ENCODE results near the gene CNR1. TPM values are rescaled to one million over a fixed set of nuclear protein-coding genes. Genes with fewer than 3 reads are reported as not detected.

CNR1 gene
- total and polyA plus RNA-seq, 3 experiments from 2014 or later: not detected

- Histone ChIP-seq H3K4me3 (ENCODE audit: low read length) (no peak overlapping the region), H3K27me3 (ENCODE audit: insufficient read depth, low read length, poor library complexity, severe bottlenecking) (peaks cover 6% of the 10 kb centered on the region), H3K4me1 (ENCODE audit: insufficient read depth, low read length) (no peaks in the 10 kb centered on the region), H3K36me3 (ENCODE audit: insufficient read depth, low read length) (no peaks in the 10 kb centered on the region), H3K9me3 (ENCODE audit: low read length) (no peaks in the 10 kb centered on the region), H3K27ac (ENCODE audit: low read depth, low read length) (no peak overlapping the region)
- DNase-seq: no peak
- H3K9me3 Mint-ChIP-seq: peaks cover 0 to 2% (median 0%) of the 10 kb centered on the region in 5 donors
- peaks cover 11 to 20% (median 13%) of the 10 kb centered on the region in 3 donors for H3K4me1 Mint-ChIP-seq
- peaks cover 0 to 3% (median 0%) of the 10 kb centered on the region in 3 donors for H3K36me3 Mint-ChIP-seq
- H3K27me3 Mint-ChIP-seq: peaks cover 34 to 61% of the 10 kb centered on the region in 2 donors
- POLR2A ChIA-PET: no interaction called here
- CTCF ChIA-PET: no interaction called here
- no peak overlapping the region for H3K27ac Mint-ChIP-seq
- no peak overlapping the region for H3K4me3 Mint-ChIP-seq
These were observed 2.1 kb downstream of the CNR1 start for GRCh38 chr6:88164061-88164460.

DNA sequence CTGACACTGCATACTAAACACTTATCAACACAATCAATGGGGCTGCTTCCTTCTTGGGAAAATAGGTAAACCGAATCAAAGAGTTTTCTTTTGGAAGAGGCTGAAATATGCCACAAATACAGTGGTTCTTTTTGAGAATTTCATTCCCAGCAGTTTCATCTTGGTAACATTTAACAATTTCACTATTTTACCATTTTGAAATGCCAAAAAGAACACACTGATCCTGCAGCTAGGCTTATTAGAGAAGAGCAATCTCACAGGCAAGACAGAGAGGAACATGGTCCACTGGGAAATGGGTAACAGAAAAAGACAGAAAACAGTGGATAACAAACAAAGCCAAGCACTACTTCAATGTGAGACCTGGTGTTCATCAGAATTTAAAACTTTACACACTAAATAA lies 2.5 kb downstream of the CNR1 start:
- Mint-ChIP-seq H3K4me1 (peaks cover 11 to 20% (median 13%) of the 10 kb centered on the region in 3 donors), H3K9me3 (peaks cover 0 to 2% (median 0%) of the 10 kb centered on the region in 5 donors), H3K27me3 (peaks cover 29 to 57% of the 10 kb centered on the region in 2 donors), H3K36me3 (peaks cover 0 to 3% (median 0%) of the 10 kb centered on the region in 3 donors), H3K27ac (no peak overlapping the region), H3K4me3 (no peak overlapping the region)
- Histone ChIP-seq H3K27ac (ENCODE audit: low read depth, low read length) (no peak overlapping the region), H3K4me3 (ENCODE audit: low read length) (no peak overlapping the region), H3K27me3 (ENCODE audit: insufficient read depth, low read length, poor library complexity, severe bottlenecking) (peaks cover 6% of the 10 kb centered on the region), H3K4me1 (ENCODE audit: insufficient read depth, low read length) (no peaks in the 10 kb centered on the region), H3K36me3 (ENCODE audit: insufficient read depth, low read length) (no peaks in the 10 kb centered on the region), H3K9me3 (ENCODE audit: low read length) (no peaks in the 10 kb centered on the region)
- POLR2A ChIA-PET: no interaction called here
- CTCF ChIA-PET: no interaction called here
- no peak for DNase-seq

DNA sequence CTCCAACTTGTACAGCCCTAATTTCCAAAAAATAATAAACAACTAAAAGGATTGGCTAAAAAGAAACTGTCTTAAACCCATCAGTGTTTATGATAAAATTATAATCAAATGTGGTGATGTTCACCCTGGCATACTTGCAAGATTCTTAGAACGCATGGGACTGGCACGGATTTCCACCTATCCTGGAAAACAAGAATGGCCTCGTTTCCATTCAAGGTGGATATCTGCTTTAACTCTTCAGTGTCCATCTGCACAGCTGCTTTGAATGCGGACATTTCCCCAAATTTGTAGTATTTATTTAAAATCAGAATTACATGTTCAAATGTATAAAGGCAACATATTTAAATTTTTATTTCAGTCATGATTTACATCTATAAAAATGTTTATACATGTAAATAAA lies 4.2 kb downstream of the CNR1 start:
- Histone ChIP-seq H3K4me3 (ENCODE audit: low read length) (no peak overlapping the region), H3K36me3 (ENCODE audit: insufficient read depth, low read length) (no peaks in the 10 kb centered on the region), H3K27me3 (ENCODE audit: insufficient read depth, low read length, poor library complexity, severe bottlenecking) (no peaks in the 10 kb centered on the region), H3K27ac (ENCODE audit: low read depth, low read length) (no peak overlapping the region), H3K4me1 (ENCODE audit: insufficient read depth, low read length) (no peaks in the 10 kb centered on the region), H3K9me3 (ENCODE audit: low read length) (no peaks in the 10 kb centered on the region)
- Mint-ChIP-seq H3K27me3 (peaks cover 14 to 49% of the 10 kb centered on the region in 2 donors), H3K4me3 (no peak overlapping the region), H3K27ac (no peak overlapping the region), H3K36me3 (peaks cover 0 to 3% (median 0%) of the 10 kb centered on the region in 3 donors), H3K9me3 (no peaks in the 10 kb centered on the region), H3K4me1 (peaks cover 6 to 13% (median 8%) of the 10 kb centered on the region in 3 donors)
- no peak for DNase-seq
- ChIA-PET CTCF (no interaction called here), POLR2A (no interaction called here)

GRCh38 chr6:88157106-88157505 lies 9.0 kb downstream of the CNR1 start:
- Mint-ChIP-seq H3K9me3 (no peaks in the 10 kb centered on the region), H3K27me3 (peaks cover 0 to 28% of the 10 kb centered on the region in 2 donors)
- CTCF ChIA-PET: no interaction called here

GRCh38 chr6:88145298-88145963 lies 20.7 kb downstream of the CNR1 start:
- POLR2A ChIA-PET: no interaction called here
- no peaks in the 10 kb centered on the region for H3K27me3 ChIP-seq (ENCODE audit: insufficient read depth, low read length, poor library complexity, severe bottlenecking)
- H3K27me3 Mint-ChIP-seq: peaks cover 6 to 12% of the 10 kb centered on the region in 2 donors
- H3K9me3 ChIP-seq (ENCODE audit: low read length): no peaks in the 10 kb centered on the region
- H3K4me1 Mint-ChIP-seq: no peaks in the 10 kb centered on the region
- H3K4me1 ChIP-seq (ENCODE audit: insufficient read depth, low read length): no peaks in the 10 kb centered on the region
- no peak overlapping the region for H3K4me3 ChIP-seq (ENCODE audit: low read length)
- no peak for DNase-seq
- H3K36me3 ChIP-seq (ENCODE audit: insufficient read depth, low read length): no peaks in the 10 kb centered on the region
- CTCF ChIA-PET: no interaction called here
- no peak overlapping the region for H3K27ac ChIP-seq (ENCODE audit: low read depth, low read length)
- H3K9me3 Mint-ChIP-seq: peaks cover 0 to 2% (median 0%) of the 10 kb centered on the region in 5 donors
- H3K4me3 Mint-ChIP-seq: no peak overlapping the region
- H3K27ac Mint-ChIP-seq: no peak overlapping the region
- H3K36me3 Mint-ChIP-seq: peaks cover 0 to 3% (median 0%) of the 10 kb centered on the region in 3 donors

More at GRCh38 chr6:88157106-88157505, 9.0 kb downstream of the CNR1 start:
- POLR2A ChIA-PET: no interaction called here
- H3K27ac ChIP-seq (ENCODE audit: low read depth, low read length): no peak overlapping the region
- no peak for DNase-seq
- no peaks in the 10 kb centered on the region for H3K9me3 ChIP-seq (ENCODE audit: low read length)
- Mint-ChIP-seq H3K4me3 (no peak overlapping the region), H3K4me1 (no peaks in the 10 kb centered on the region), H3K27ac (no peak overlapping the region), H3K36me3 (no peaks in the 10 kb centered on the region)
- no peaks in the 10 kb centered on the region for H3K4me1 ChIP-seq (ENCODE audit: insufficient read depth, low read length)
- H3K4me3 ChIP-seq (ENCODE audit: low read length): no peak overlapping the region
- no peaks in the 10 kb centered on the region for H3K27me3 ChIP-seq (ENCODE audit: insufficient read depth, low read length, poor library complexity, severe bottlenecking)
- H3K36me3 ChIP-seq (ENCODE audit: insufficient read depth, low read length): no peaks in the 10 kb centered on the region

GRCh38 chr6:88144637-88145297 lies 21.4 kb downstream of the CNR1 start:
- no peak overlapping the region for H3K4me3 Mint-ChIP-seq
- Histone ChIP-seq H3K27ac (ENCODE audit: low read depth, low read length) (no peak overlapping the region), H3K4me1 (ENCODE audit: insufficient read depth, low read length) (no peaks in the 10 kb centered on the region), H3K36me3 (ENCODE audit: insufficient read depth, low read length) (no peaks in the 10 kb centered on the region), H3K9me3 (ENCODE audit: low read length) (no peaks in the 10 kb centered on the region), H3K4me3 (ENCODE audit: low read length) (no peak overlapping the region), H3K27me3 (ENCODE audit: insufficient read depth, low read length, poor library complexity, severe bottlenecking) (no peaks in the 10 kb centered on the region)
- POLR2A ChIA-PET: no interaction called here
- DNase-seq: no peak
- H3K27me3 Mint-ChIP-seq: peaks cover 6 to 12% of the 10 kb centered on the region in 2 donors
- peaks cover 0 to 3% (median 0%) of the 10 kb centered on the region in 3 donors for H3K36me3 Mint-ChIP-seq
- no peaks in the 10 kb centered on the region for H3K4me1 Mint-ChIP-seq
- peaks cover 0 to 2% (median 0%) of the 10 kb centered on the region in 5 donors for H3K9me3 Mint-ChIP-seq
- CTCF ChIA-PET: no interaction called here
- no peak overlapping the region for H3K27ac Mint-ChIP-seq

- peaks cover 0 to 2% (median 0%) of the 10 kb centered on the region in 5 donors for H3K9me3 Mint-ChIP-seq
- H3K4me3 Mint-ChIP-seq: no peak overlapping the region
- Histone ChIP-seq H3K4me1 (ENCODE audit: insufficient read depth, low read length) (no peaks in the 10 kb centered on the region), H3K9me3 (ENCODE audit: low read length) (no peaks in the 10 kb centered on the region), H3K36me3 (ENCODE audit: insufficient read depth, low read length) (no peaks in the 10 kb centered on the region), H3K4me3 (ENCODE audit: low read length) (no peak overlapping the region), H3K27ac (ENCODE audit: low read depth, low read length) (no peak overlapping the region), H3K27me3 (ENCODE audit: insufficient read depth, low read length, poor library complexity, severe bottlenecking) (no peaks in the 10 kb centered on the region)
- no peak for DNase-seq
- H3K27ac Mint-ChIP-seq: no peak overlapping the region
- peaks cover 0 to 3% (median 0%) of the 10 kb centered on the region in 3 donors for H3K36me3 Mint-ChIP-seq
- POLR2A ChIA-PET: no interaction called here
- CTCF ChIA-PET: no interaction called here
- no peaks in the 10 kb centered on the region for H3K4me1 Mint-ChIP-seq
- peaks cover 6 to 12% of the 10 kb centered on the region in 2 donors for H3K27me3 Mint-ChIP-seq
These were observed 22.6 kb downstream of the CNR1 start for GRCh38 chr6:88143421-88144157.

DNA sequence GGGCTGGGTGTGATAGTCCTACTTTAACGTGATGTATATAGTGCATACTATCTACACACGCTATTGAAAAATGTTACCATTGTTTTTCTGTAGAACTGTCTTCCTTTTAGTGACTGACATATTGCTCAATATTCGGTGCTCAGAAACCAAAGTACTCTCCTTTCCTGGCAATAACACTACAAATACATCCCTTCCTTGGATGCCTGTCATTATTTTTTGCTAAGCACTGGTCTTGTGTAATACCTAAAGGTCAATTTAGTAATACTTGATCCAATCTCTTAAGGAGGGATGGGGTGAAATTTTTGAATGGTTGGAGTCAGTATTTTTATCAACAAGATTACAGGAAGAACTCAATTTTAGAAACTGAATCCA lies 23.9 kb downstream of the CNR1 start:
- no peak overlapping the region for H3K4me3 Mint-ChIP-seq
- CTCF ChIA-PET: no interaction called here

More for the DNA sequence above, 23.9 kb downstream of the CNR1 start:
- Histone ChIP-seq H3K27ac (ENCODE audit: low read depth, low read length) (no peak overlapping the region), H3K27me3 (ENCODE audit: insufficient read depth, low read length, poor library complexity, severe bottlenecking) (no peaks in the 10 kb centered on the region), H3K4me1 (ENCODE audit: insufficient read depth, low read length) (no peaks in the 10 kb centered on the region), H3K9me3 (ENCODE audit: low read length) (no peaks in the 10 kb centered on the region), H3K36me3 (ENCODE audit: insufficient read depth, low read length) (no peaks in the 10 kb centered on the region), H3K4me3 (ENCODE audit: low read length) (no peak overlapping the region)
- DNase-seq: no peak
- POLR2A ChIA-PET: no interaction called here
- Mint-ChIP-seq H3K27ac (no peak overlapping the region), H3K27me3 (peaks cover 4 to 5% of the 10 kb centered on the region in 2 donors), H3K36me3 (peaks cover 0 to 3% (median 0%) of the 10 kb centered on the region in 3 donors), H3K4me1 (no peaks in the 10 kb centered on the region), H3K9me3 (peaks cover 0 to 2% (median 0%) of the 10 kb centered on the region in 5 donors)
